HG02610 (cell line): ENCODE data around the gene KRTAP10-9.
"Not testable (repeated sequence)": the region's sequence is repeated elsewhere in the genome, so short reads cannot be mapped to it uniquely, and the experiment has no call there.

Experiments
- ATAC-seq: cut with Tn5 transposase; IDR thresholded peaks from one replicate; pipeline ENCODE4 v1.9.1; 2021; ENCODE audit warnings: mild to moderate bottlenecking, moderate library complexity; ENCODE audit not compliant: unreplicated experiment

The KRTAP10-9 gene, protein sequence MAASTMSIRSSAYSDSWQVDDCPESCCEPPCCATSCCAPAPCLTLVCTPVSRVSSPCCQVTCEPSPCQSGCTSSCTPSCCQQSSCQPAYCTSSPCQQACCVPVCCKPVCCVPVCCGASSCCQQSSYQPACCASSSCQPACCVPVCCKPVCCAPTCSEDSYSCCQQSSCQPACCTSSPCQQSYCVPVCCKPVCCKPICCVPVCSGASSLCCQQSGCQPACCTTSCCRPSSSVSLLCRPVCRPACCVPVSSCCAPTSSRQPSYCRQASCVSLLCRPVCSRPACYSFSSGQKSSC

GRCh38 chr21:44626673-44627143 lies at the start of gene KRTAP10-9:
Gene KRTAP10-9 (plus strand): TSS chr21:44627093. CDS start chr21:44627172, 79 bp downstream.
- no peak for ATAC-seq

- no peak for ATAC-seq
Measured at GRCh38 chr21:44578371-44579055, 48.4 kb upstream of the KRTAP10-9 start.

DNA sequence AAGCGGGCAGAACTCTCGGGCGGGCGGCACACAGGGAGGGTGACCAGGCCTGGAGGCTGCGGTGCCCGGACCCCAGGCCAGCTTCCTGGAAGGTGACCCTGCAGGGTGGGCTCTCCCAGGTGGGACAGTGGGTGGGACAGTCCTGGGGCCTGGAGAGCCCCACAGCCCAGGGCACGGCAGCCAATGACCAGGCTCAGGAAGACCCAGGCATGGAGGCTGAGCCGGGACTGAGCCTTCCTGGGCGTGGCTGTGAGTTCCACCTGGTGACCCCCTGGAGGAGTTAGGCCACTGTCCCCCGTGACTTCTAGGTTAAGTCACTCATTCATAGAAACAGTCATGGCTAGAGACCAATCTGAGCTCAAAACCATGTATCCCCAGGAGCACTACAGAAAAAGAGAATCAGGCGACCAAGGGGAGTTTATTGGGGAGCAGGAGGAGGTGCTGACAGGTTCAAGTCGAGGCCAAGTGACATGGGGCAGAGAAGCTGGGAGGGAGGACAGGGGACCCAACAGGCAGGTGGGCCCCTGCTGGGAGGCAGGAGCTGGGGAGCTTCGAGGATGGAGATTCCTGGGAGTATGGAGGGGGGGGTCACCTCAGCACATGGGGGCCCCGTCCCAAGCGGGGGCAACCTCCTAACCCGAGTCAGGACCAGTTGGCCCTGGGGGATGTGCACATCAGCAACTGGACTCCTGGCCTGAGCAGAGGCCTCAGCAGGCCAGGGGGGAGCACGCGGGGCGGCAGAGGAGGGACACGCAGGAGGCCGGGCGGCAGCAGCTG lies 47.6 kb upstream of the KRTAP10-9 start:
- no peak for ATAC-seq

GRCh38 chr21:44579833-44580144 lies 47.1 kb upstream of the KRTAP10-9 start:
- no peak for ATAC-seq

DNA sequence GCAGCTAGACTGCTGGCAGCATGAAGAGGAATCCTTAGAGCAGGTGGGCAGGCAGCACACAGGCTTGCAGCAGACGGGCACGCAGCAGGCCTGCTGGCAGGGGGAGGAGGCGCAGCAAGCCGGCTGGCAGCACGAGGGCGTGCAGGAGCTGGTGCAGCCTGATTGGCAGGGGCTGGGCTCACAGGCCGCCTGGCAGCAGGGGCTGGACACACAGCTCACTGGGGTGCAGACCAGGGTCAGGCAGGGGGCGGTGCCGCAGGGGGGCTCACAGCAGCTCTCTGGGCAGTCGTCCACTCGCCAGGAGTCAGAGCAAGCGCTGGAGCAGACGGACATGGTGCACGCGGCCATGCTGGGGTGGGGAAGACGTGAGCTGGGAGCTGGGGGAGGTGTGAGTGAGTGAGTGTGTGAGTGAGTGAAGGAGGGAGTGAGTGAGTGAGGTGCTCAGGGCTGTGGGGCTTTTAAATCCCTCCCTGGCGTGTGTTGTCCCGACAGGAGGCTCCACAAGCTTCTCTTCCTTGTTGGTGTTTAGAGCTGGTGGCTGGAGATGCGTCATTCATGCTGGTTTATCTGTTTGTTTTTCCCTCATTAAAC lies 46.6 kb upstream of the KRTAP10-9 start, which contains the start of gene KRTAP10-5:
Gene KRTAP10-5 (minus strand): TSS at position 374 of the 591 bp plus-strand sequence. CDS start 26 bp downstream, at position 348.
- ATAC-seq = not testable (repeated sequence)

DNA sequence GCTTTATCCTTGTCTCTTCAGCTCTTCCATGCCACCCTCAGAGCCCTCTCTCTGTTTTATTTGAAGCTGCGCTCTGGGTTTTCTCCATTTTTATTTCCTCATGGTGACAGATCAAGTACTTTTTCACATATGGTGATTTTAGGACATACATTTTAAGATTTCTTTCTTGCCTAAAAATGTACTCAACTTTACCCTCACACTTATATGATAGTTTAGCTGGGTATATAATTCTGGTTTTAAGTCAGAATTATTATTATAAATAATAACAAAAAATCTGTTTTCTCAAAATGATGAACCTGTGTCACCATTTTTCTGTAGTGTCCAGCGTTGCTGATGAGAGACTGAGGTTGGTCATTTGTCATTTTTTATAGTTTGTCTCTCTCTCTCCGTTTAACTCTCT lies 45.7 kb upstream of the KRTAP10-9 start:
- ATAC-seq = no peak

GRCh38 chr21:44582055-44582454 lies 44.8 kb upstream of the KRTAP10-9 start:
- no peak for ATAC-seq

GRCh38 chr21:44583089-44583799 lies 43.6 kb upstream of the KRTAP10-9 start:
- ATAC-seq = no peak

- no peak for ATAC-seq
Measured at GRCh38 chr21:44583800-44584147, 43.1 kb upstream of the KRTAP10-9 start.

- no peak for ATAC-seq
Measured at GRCh38 chr21:44585892-44586291, 41.0 kb upstream of the KRTAP10-9 start.

DNA sequence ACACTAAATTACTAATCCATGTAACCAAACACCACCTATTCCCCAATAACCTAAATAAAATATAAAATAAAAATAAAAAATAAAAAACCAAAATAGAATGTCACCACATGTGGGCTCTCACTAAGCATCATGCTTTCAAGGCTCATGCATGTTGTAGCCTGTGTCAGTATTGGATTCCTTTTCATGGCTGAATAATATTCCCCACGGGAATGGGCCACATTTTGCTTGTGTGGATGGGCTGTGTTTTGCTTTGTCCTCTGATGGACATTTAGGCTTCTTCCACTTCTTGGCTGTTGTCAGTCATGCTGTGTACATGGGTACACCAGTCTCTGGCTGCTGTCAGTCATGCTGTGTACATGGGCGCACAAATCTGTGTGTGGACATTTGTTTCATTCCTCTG lies 37.8 kb upstream of the KRTAP10-9 start:
- ATAC-seq = no peak

DNA sequence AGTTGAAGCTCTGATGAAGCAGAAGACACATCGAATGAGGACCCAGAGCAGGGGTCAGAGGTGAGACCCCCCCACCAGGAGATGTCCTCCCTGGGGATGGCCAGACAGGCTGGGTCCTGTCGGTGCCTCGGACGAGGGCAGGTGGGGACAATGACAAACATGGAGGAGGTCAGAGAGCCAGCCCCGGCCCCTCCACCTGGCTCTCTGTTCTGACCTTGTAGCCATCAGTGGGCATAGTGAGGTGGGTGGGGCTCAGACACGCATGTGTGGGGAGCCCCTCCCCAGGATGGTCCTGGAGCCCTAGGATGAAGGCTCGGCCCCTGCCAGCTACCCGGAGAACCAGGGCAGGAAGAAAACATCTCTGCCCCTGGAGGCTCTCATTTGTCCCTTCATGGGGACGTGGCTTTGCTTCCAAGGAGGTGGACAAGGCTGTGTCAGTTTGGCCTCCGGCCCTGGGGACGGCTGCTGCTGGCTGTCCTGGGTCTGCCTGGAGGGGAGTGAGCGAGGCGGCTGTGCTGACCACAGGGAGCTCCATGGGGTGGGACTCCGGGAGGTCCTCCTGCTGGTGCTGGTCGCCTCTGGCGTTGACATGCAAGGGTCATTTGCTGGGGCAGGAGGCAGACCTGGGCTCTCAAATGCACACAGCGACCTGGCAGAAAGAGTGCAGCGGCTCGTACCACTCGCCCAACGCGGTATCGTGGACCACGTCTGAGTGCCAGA lies 37.1 kb upstream of the KRTAP10-9 start:
- ATAC-seq = no peak

DNA sequence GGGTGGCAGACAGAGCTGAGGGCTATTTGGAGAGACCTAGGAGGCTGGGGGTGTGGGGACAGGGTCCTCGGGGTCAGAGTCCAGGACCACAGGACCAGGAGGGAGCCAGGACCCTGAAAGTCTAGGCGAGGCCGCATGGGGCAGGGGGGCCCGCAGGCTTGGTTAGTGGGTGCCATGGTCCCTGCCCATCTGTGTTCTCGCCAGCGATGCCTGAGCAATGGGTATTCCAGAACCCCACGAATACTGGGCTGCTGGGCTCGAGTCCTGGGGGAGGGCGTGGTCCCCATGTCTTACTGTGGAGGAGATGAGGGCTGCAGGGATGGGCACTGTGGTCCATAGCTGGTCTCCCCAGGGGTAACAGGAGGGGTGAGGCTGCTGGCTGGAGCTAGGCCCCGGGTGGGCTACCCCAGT lies 36.6 kb upstream of the KRTAP10-9 start:
- ATAC-seq = no peak

GRCh38 chr21:44590897-44591800 lies 35.7 kb upstream of the KRTAP10-9 start:
- ATAC-seq = not testable (repeated sequence)

GRCh38 chr21:44591801-44592130 lies 35.1 kb upstream of the KRTAP10-9 start:
- not testable (repeated sequence) for ATAC-seq

DNA sequence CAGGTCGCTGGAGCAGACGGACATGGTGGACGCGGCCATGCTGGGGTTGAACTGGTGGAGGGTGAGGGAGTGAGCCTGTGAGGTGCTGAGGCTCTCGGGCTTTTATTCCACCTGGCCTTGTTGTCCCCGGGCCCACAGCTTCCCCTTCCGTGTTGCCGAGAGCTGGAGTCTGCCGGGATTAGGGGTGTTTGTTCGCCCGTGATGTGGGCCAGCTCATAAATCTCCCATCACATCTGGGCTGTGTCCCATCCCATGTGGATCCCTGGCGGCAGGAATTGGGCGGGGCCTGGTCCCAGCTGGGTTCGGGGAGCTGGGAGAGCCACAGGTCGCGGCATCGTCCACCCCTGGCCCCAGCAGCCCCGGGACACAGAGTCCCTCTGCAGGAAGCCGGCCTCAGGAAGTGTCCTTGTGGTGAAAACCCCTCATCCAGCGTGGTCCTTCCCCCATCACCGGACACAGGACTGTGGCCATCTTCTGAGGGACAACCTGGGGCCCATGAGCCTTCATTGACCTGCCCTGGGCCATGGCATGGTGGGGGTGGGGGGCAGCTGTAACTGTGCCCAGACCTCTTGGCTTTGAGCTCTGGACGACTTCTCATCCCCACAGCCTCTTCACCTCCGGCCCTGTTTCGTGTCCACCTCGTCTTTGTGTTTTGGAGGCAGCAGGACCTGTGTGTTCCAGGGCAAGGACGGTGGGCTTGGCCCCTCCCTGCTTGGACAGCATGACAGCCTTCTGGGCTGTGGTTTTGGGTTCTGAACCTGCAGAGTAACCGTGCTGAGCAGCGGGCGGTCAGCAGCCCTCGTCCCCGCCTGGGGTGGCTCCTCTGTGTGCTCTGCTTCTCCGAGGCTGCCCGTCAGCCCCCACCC lies 34.2 kb upstream of the KRTAP10-9 start, which contains the start of gene KRTAP10-6:
Gene KRTAP10-6 (minus strand): TSS at position 60 of the 866 bp plus-strand sequence. CDS start 21 bp downstream, at position 39.
- ATAC-seq = no peak

GRCh38 chr21:44593598-44594405 lies 33.1 kb upstream of the KRTAP10-9 start:
- ATAC-seq = no peak
